ENCODE measurements around the gene KRT23. TPM values are rescaled to one million over a fixed set of nuclear protein-coding genes. Genes with fewer than 3 reads are reported as not detected.

KRT23 gene
- total and polyA plus RNA-seq, 5 donors from 2014 or later: not detected

DNA sequence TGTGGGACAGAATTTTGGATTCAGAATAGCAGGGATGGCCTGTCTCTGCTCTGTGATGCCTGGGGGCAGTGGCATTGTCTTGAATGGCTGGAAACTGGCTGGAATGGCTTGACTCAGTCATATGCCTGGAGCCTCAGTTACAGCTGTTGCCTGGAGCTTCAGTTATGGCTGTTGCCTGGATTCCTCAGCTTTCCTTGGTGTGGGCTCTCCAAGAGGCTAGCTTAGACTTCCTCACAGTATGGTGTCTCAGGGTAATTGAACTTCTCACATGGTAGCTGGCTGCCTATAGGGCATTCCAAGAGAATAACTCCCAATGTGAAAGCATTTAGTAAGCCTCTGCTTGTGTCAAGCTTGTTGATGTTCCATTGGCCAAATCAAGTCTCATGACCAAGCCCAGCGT is 21.1 kb downstream of the KRT23 start:
- no peak overlapping the region for H3K4me3 Mint-ChIP-seq
- Histone ChIP-seq H3K4me3 (ENCODE audit: low read depth, low read length) (no peak overlapping the region), H3K4me1 (ENCODE audit: control insufficient read depth, insufficient read depth, low read length, poor library complexity, severe bottlenecking) (no peaks in the 10 kb centered on the region), H3K27ac (ENCODE audit: insufficient read depth, low read length, poor library complexity, severe bottlenecking) (no peak overlapping the region), H3K27me3 (ENCODE audit: control insufficient read depth, insufficient read depth, low read length) (peaks cover 2% of the 10 kb centered on the region), H3K36me3 (ENCODE audit: control insufficient read depth, insufficient read depth, low read length) (no peaks in the 10 kb centered on the region), H3K9me3 (ENCODE audit: control insufficient read depth in 2 of 2, low read length in 2 of 2) (no peaks in the 10 kb centered on the region)
- no peak for ATAC-seq (ENCODE audit: low read depth in 2 of 2)
- DNase-seq: no peak
- H3K4me1 Mint-ChIP-seq: peaks cover 0 to 4% (median 2%) of the 10 kb centered on the region in 4 donors
- no peaks in the 10 kb centered on the region for H3K36me3 Mint-ChIP-seq
- no peak overlapping the region for H3K27ac Mint-ChIP-seq
- H3K27me3 Mint-ChIP-seq: peaks cover 24% of the 10 kb centered on the region
- H3K9me3 Mint-ChIP-seq: peaks cover 0 to 2% (median 0%) of the 10 kb centered on the region in 7 donors

DNA sequence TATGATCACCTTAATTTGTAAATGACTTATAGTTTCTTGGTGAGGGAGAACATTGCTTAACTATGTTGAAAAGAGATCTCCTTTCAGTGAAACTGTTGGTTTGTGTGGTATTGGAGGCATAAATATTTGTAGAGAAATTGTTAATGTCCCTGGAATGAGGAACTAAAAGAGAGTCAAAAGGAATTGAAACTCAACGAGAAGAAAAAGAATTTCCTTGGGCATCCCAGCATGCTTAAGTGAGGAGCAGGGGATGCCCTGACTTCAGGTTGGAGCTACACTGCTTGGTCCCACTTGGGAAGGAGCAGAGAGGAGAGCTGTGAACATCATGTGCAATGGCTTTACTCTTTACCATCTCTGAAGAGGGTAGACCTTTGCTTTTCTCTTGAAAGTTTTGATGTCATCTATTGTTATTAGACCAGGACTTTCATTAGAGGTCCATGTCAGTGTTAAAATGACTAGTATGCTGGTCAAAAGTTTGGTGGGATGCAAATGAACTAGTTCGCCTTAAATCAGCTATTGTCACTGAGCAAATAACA is 21.7 kb downstream of the KRT23 start:
- peak overlapping the region in 1 of 3 donors; percentile 28 for H3K27ac Mint-ChIP-seq
- H3K36me3 Mint-ChIP-seq: no peaks in the 10 kb centered on the region
- Histone ChIP-seq H3K27me3 (ENCODE audit: control insufficient read depth, insufficient read depth, low read length) (peaks cover 2% of the 10 kb centered on the region), H3K27ac (ENCODE audit: insufficient read depth, low read length, poor library complexity, severe bottlenecking) (no peak overlapping the region), H3K4me1 (ENCODE audit: control insufficient read depth, insufficient read depth, low read length, poor library complexity, severe bottlenecking) (no peaks in the 10 kb centered on the region), H3K4me3 (ENCODE audit: low read depth, low read length) (no peak overlapping the region), H3K9me3 (ENCODE audit: control insufficient read depth in 2 of 2, low read length in 2 of 2) (no peaks in the 10 kb centered on the region), H3K36me3 (ENCODE audit: control insufficient read depth, insufficient read depth, low read length) (no peaks in the 10 kb centered on the region)
- H3K4me1 Mint-ChIP-seq: no peaks in the 10 kb centered on the region
- peaks cover 27% of the 10 kb centered on the region for H3K27me3 Mint-ChIP-seq
- DNase-seq (no peak), ATAC-seq (ENCODE audit: low read depth in 2 of 2) (no peak)
- H3K9me3 Mint-ChIP-seq: peaks cover 0 to 2% (median 0%) of the 10 kb centered on the region in 7 donors
- H3K4me3 Mint-ChIP-seq: no peak overlapping the region

DNA sequence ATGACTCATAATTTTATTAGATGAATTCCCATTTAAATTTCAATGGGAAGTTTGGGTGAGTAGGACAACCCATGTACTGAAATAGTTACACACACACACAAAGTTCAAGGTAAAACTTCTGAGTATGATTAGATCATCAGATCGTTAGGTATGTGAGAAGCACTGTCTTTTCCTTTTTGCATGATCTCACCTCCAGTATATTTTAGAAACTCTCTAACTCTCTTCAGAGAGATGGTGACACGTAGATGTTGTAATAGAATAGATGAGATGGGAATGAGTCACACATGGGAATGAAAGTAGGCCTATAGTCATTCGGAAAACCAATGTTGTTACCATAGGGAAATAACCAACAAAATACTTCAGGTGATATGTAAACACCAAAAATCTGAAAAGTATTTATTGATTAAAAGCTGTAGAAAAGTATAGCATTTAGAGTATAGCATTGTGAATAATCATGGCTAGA is 22.2 kb downstream of the KRT23 start:
- Mint-ChIP-seq H3K4me1 (no peaks in the 10 kb centered on the region), H3K27me3 (peaks cover 30% of the 10 kb centered on the region), H3K9me3 (peaks cover 0 to 2% (median 0%) of the 10 kb centered on the region in 7 donors), H3K27ac (peak overlapping the region in 1 of 3 donors; percentile 36), H3K36me3 (no peaks in the 10 kb centered on the region), H3K4me3 (no peak overlapping the region)
- Histone ChIP-seq H3K27me3 (ENCODE audit: control insufficient read depth, insufficient read depth, low read length) (peaks cover 5% of the 10 kb centered on the region), H3K4me3 (ENCODE audit: low read depth, low read length) (no peak overlapping the region), H3K4me1 (ENCODE audit: control insufficient read depth, insufficient read depth, low read length, poor library complexity, severe bottlenecking) (no peaks in the 10 kb centered on the region), H3K36me3 (ENCODE audit: control insufficient read depth, insufficient read depth, low read length) (no peaks in the 10 kb centered on the region), H3K27ac (ENCODE audit: insufficient read depth, low read length, poor library complexity, severe bottlenecking) (no peak overlapping the region), H3K9me3 (ENCODE audit: control insufficient read depth in 2 of 2, low read length in 2 of 2) (no peaks in the 10 kb centered on the region)
- ATAC-seq (ENCODE audit: low read depth in 2 of 2) (no peak), DNase-seq (no peak)

- no peaks in the 10 kb centered on the region for H3K4me1 Mint-ChIP-seq
- ATAC-seq (ENCODE audit: low read depth in 2 of 2) (no peak), DNase-seq (no peak)
- Histone ChIP-seq H3K27me3 (ENCODE audit: control insufficient read depth, insufficient read depth, low read length) (peaks cover 7% of the 10 kb centered on the region), H3K9me3 (ENCODE audit: control insufficient read depth in 2 of 2, low read length in 2 of 2) (no peaks in the 10 kb centered on the region), H3K27ac (ENCODE audit: insufficient read depth, low read length, poor library complexity, severe bottlenecking) (no peak overlapping the region), H3K4me3 (ENCODE audit: low read depth, low read length) (no peak overlapping the region), H3K4me1 (ENCODE audit: control insufficient read depth, insufficient read depth, low read length, poor library complexity, severe bottlenecking) (no peaks in the 10 kb centered on the region), H3K36me3 (ENCODE audit: control insufficient read depth, insufficient read depth, low read length) (no peaks in the 10 kb centered on the region)
- H3K27me3 Mint-ChIP-seq: peaks cover 35% of the 10 kb centered on the region
- H3K27ac Mint-ChIP-seq: no peak overlapping the region
- peaks cover 0 to 2% (median 0%) of the 10 kb centered on the region in 7 donors for H3K9me3 Mint-ChIP-seq
- H3K36me3 Mint-ChIP-seq: no peaks in the 10 kb centered on the region
- H3K4me3 Mint-ChIP-seq: no peak overlapping the region
Measured at GRCh38 chr17:40914075-40914855, 23.2 kb downstream of the KRT23 start.

DNA sequence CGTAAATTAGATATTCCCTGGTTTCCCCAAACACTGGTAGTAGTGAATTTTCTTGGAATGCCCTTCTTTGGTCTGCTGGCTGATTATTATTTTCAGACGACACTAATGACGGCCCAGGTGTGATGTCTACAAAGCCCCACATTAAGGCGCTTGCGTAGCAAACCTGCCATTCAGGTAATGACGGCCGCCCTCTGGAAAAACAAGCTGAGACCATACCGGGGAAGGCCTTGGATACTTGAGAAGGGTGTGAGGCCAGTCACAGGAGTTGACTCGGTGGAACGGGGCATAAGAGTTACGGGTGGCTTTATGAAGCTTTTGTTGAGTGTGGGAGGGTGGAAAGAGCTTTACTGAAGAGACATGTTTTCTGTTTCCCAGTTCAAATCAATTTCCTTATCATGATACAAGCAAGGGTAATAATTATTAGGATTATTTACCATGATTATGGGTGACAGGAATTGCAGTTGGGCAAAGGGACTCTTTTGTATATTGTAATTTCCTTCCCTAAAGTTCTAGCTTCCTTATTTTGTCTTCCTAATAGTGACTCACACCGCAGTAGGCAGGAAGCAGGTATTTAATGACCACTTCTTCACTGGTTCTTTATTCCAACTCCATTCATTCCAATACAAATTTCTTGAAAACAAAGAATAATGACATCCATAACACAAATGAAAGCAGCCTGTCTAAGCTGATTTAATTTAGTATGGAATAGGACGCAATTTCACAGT is 24.8 kb downstream of the KRT23 start:
- Mint-ChIP-seq H3K4me1 (no peaks in the 10 kb centered on the region), H3K27ac (no peak overlapping the region), H3K36me3 (no peaks in the 10 kb centered on the region), H3K27me3 (peaks cover 36% of the 10 kb centered on the region), H3K9me3 (peaks cover 0 to 2% (median 0%) of the 10 kb centered on the region in 7 donors), H3K4me3 (no peak overlapping the region)
- DNase-seq (no peak), ATAC-seq (ENCODE audit: low read depth in 2 of 2) (no peak)
- Histone ChIP-seq H3K9me3 (ENCODE audit: control insufficient read depth in 2 of 2, low read length in 2 of 2) (no peaks in the 10 kb centered on the region), H3K27me3 (ENCODE audit: control insufficient read depth, insufficient read depth, low read length) (peaks cover 19% of the 10 kb centered on the region), H3K4me3 (ENCODE audit: low read depth, low read length) (no peak overlapping the region), H3K4me1 (ENCODE audit: control insufficient read depth, insufficient read depth, low read length, poor library complexity, severe bottlenecking) (no peaks in the 10 kb centered on the region), H3K27ac (ENCODE audit: insufficient read depth, low read length, poor library complexity, severe bottlenecking) (no peak overlapping the region), H3K36me3 (ENCODE audit: control insufficient read depth, insufficient read depth, low read length) (no peaks in the 10 kb centered on the region)

DNA sequence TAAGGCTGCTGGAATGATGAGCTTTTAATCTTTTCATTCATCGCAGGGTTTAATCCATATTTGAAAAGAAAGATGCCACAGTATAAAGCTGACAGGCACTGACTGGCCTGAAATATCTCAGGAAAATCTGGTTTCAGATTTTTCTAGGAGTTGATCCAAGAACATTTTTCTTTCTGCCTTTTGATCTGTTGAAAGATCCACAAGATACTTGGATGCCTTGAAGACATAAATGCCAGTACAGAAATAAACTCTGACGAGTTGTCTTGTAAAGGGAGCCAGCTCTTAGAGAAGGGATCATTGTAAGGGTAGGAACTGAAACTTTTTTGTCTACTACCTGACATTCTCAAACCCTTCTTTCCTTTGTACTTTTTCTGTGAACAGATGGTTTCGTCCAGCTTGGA is 27.0 kb downstream of the KRT23 start:
- Histone ChIP-seq H3K4me1 (ENCODE audit: control insufficient read depth, insufficient read depth, low read length, poor library complexity, severe bottlenecking) (no peaks in the 10 kb centered on the region), H3K27ac (ENCODE audit: insufficient read depth, low read length, poor library complexity, severe bottlenecking) (no peak overlapping the region), H3K9me3 (ENCODE audit: control insufficient read depth in 2 of 2, low read length in 2 of 2) (no peaks in the 10 kb centered on the region), H3K4me3 (ENCODE audit: low read depth, low read length) (no peak overlapping the region), H3K36me3 (ENCODE audit: control insufficient read depth, insufficient read depth, low read length) (no peaks in the 10 kb centered on the region), H3K27me3 (ENCODE audit: control insufficient read depth, insufficient read depth, low read length) (peaks cover 19% of the 10 kb centered on the region)
- peaks cover 0 to 2% (median 0%) of the 10 kb centered on the region in 7 donors for H3K9me3 Mint-ChIP-seq
- peak overlapping the region in 1 of 3 donors; percentile 62 for H3K27ac Mint-ChIP-seq
- ATAC-seq (ENCODE audit: low read depth in 2 of 2): no peak
- H3K36me3 Mint-ChIP-seq: no peaks in the 10 kb centered on the region
- H3K4me3 Mint-ChIP-seq: no peak overlapping the region
- no peak for DNase-seq
- H3K4me1 Mint-ChIP-seq: no peaks in the 10 kb centered on the region
- H3K27me3 Mint-ChIP-seq: peaks cover 46% of the 10 kb centered on the region

GRCh38 chr17:40909755-40910154 is 27.7 kb downstream of the KRT23 start:
- Histone ChIP-seq H3K36me3 (ENCODE audit: control insufficient read depth, insufficient read depth, low read length) (no peaks in the 10 kb centered on the region), H3K4me1 (ENCODE audit: control insufficient read depth, insufficient read depth, low read length, poor library complexity, severe bottlenecking) (no peaks in the 10 kb centered on the region), H3K27ac (ENCODE audit: insufficient read depth, low read length, poor library complexity, severe bottlenecking) (no peak overlapping the region), H3K9me3 (ENCODE audit: control insufficient read depth in 2 of 2, low read length in 2 of 2) (no peaks in the 10 kb centered on the region), H3K27me3 (ENCODE audit: control insufficient read depth, insufficient read depth, low read length) (peaks cover 19% of the 10 kb centered on the region), H3K4me3 (ENCODE audit: low read depth, low read length) (no peak overlapping the region)
- H3K4me3 Mint-ChIP-seq: no peak overlapping the region
- no peaks in the 10 kb centered on the region for H3K9me3 Mint-ChIP-seq
- no peaks in the 10 kb centered on the region for H3K4me1 Mint-ChIP-seq
- peaks cover 46% of the 10 kb centered on the region for H3K27me3 Mint-ChIP-seq
- peak overlapping the region in 1 of 3 donors; percentile 62 for H3K27ac Mint-ChIP-seq
- DNase-seq (no peak), ATAC-seq (ENCODE audit: low read depth in 2 of 2) (no peak)
- no peaks in the 10 kb centered on the region for H3K36me3 Mint-ChIP-seq
